ENCODE results near the gene AFM.

DNA sequence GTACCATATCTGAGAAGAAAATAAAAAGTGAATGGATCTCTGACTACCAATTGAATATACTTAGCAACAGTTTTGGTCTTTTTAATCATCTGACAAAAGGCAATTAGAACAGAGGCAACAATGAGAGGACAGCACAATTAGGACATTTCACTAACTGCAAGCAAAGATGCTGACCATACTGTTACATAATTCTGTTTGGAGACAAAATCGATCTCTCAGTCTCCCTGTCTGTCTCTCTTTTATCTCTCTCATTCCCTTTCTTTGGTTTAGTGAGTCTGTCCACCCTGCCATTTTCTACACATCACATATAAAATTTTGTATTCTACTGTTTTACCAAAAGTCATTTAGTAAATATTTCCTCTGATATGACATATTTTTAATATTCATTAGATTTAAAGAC lies 2.2 kb upstream of the AFM start:
- TF ChIP-seq, protein P1, sequence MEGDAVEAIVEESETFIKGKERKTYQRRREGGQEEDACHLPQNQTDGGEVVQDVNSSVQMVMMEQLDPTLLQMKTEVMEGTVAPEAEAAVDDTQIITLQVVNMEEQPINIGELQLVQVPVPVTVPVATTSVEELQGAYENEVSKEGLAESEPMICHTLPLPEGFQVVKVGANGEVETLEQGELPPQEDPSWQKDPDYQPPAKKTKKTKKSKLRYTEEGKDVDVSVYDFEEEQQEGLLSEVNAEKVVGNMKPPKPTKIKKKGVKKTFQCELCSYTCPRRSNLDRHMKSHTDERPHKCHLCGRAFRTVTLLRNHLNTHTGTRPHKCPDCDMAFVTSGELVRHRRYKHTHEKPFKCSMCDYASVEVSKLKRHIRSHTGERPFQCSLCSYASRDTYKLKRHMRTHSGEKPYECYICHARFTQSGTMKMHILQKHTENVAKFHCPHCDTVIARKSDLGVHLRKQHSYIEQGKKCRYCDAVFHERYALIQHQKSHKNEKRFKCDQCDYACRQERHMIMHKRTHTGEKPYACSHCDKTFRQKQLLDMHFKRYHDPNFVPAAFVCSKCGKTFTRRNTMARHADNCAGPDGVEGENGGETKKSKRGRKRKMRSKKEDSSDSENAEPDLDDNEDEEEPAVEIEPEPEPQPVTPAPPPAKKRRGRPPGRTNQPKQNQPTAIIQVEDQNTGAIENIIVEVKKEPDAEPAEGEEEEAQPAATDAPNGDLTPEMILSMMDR (IDR thresholded peaks at IDR 0.05 in 4 of 5, conservative IDR thresholded peaks at IDR 0.05 in 1 of 5) = no peak
- TF ChIP-seq POLR2A (IDR thresholded peaks at IDR 0.05) = no peak
